Cortex of kidney (tissue), 1 donor: ENCODE measurements around the gene CEND1.

ENCODE experiments used
- DNase-seq: peaks from one replicate; lab custom pipeline; 2025; lab: John Stamatoyannopoulos, UW

CEND1 gene

GRCh38 chr11:794766-795633 is 5.1 kb upstream of the CEND1 start:
- DNase-seq: no peak

GRCh38 chr11:794013-794765 is 4.3 kb upstream of the CEND1 start:
- DNase-seq: no peak

GRCh38 chr11:793556-793955 is 3.7 kb upstream of the CEND1 start:
- no peak for DNase-seq

DNA sequence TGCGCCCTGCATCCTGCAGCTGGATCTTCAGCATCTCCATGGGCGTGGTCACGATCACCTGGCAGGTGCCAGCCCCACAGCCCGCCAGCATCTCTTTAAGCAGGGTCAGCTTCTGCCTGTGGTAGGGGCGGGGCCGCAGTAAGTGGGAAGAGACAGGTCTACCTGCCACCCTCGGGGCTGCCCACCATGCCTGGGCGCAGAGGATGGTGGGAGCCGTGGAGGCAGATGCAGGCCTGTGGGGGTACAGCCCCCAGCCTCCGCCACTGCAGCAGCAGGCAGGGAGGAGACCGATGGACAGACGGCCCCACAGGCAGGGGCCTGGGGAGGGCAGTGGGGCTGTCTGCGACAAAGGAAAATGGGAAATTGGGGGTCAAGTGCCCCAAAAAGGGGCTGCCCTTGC is 3.0 kb upstream of the CEND1 start:
- no peak for DNase-seq

- DNase-seq: no peak
Measured at GRCh38 chr11:792535-792821, 2.6 kb upstream of the CEND1 start.

GRCh38 chr11:791658-792534 is 2.0 kb upstream of the CEND1 start:
- DNase-seq: no peak

DNA sequence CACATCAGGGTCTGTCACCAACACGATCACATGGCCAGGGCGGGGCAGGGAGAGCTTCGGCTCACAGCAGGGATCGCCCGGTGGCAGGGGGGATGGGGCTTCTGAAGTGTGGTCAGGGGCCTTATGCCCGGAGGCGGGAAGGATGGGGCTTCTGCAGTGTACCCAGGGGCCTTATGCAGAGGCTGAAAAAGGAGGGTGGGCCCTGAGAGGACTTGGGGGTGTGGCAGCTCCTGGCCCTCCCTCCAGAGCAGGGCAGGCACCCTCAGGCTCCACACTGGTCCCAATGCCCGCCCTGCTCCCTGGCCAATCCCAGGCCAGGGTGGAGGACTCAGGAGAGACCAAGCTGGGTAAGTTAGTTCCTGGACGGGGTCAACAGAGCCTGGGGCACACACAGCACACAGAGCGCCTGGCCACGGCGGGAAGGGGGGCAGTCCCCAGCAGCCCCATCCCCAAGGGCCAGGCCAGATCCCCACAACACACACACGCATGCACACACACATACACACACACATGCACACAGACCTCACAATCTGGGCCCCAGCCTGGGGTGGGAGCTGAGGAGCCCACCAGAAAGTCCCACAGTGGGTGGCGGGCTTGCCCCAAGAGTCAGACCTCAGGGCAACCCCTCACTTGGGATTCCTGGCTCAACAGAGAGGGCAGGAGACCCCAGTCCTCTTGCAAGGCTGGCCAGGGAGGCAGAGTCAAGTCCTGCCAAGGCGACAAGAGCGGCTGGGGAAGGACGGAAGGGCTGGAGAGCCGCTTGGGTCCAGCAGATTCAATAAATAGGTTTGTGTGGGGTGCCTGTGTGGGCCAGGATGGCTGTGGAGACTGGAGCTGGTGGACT is 1.1 kb upstream of the CEND1 start:
- DNase-seq: no peak

- no peak for DNase-seq
Measured at GRCh38 chr11:788953-789940, 643 bp downstream of the CEND1 start.

DNA sequence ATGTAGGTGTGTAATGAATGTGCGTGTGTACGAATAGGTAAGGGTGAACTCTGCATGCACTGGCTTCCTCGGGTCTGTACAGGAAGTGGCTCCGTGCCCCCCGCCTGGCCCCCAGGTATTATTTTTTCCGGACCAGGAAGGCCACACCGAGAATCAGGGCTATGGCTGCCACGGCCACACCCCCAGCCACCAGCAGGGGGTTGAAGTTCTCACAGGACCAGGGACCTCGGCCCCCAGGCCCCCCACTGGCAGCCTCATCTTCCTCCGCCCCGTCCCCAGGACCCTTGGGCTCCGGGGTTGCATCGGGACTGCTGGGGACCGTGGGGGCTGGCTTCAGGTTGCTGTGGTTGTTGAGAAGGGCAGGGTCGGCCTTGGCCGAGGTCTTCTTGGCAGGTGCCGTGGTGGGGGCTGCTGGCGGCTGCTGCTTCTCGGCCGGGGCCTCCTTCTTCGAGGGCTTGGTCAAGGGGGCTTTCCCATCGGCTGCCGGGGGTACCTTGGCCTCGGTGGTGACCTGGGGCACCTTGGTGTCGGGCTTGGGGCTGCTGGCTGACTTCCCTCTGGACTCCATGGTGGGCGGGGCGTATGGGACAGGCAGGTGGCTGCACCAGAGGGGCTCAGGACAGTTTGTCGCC is 1.8 kb downstream of the CEND1 start:
- DNase-seq: no peak

- no peak for DNase-seq
Measured at GRCh38 chr11:787084-787675, 2.7 kb downstream of the CEND1 start.

- DNase-seq: no peak
Measured at GRCh38 chr11:786235-787083, 3.4 kb downstream of the CEND1 start.

DNA sequence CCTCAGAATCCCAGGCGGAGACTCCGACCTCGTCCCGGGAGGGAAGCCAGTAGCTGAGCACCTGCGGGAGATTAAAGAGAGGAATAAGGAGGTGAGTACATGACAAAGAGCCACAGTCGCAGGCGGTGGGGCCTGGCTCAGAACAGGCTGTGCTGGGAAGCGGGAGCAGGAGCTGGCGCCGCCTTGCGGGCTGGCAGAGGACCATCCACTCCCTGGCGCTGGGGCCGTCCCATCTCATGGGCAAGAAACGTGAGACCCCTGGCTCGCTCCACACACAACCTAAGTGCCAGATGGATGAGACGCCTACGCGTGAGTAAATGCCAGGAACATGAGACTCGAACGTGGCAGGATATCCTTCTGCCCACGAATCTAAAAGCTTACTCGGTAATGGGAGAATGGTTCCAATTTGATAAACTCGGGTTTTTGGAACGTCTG is 6.3 kb downstream of the CEND1 start:
- no peak for DNase-seq

GRCh38 chr11:782264-783174 is 7.4 kb downstream of the CEND1 start:
- no peak for DNase-seq

- no peak for DNase-seq
Measured at GRCh38 chr11:779955-780532, 9.8 kb downstream of the CEND1 start.

DNA sequence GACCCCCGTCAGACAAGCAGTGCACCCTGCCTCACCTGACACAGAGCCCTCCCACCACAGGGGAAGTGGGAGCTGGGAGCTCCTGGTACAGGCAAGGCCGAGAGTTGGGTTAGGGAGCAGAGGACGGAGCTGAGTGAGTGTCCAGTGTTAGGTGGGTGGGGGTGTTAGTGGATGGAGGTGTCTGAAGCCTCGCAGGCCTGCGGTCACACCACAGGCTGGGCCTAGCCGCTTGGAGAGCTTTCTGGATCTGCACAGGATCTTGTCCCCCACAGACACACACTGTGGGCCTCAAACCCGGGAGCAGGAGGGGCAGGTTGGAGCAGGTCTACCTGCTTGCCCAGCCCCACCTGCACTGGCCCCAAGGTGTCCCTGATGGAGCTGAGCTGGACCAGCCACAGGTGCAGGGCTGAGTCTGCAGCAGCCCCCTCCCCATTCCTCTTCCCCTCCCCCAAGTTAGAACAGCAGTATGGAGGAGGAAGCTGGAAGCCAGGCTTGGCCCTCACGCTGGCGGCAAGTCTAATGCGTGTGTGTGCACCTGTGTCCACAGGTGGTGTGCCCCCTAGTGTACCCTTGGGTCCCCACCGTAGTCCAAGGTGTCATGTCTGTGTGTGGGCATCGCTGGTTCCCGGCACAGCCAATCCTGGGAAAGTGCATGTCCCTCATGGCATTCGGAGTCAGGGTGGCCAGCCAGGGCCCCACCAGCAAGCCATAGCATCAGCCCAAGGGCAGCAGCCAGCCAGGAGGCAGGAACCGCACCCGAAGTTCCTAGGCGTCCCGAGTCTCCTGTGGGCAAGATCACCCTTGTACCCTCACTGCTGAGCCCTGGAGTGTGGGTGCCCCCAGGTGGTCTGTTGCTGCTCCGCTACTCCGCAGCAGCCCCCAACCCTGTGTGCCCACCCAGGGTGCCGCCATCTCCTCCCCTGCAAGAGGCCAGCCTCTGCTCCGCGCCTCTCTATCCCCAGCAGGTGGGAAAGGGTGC is 10.6 kb downstream of the CEND1 start:
- no peak for DNase-seq
